Stimulated activated CD4-positive, alpha-beta T cell treated with anti-CD3 and anti-CD28 coated beads, Interleukin-4, amount 100 ng/mL, for 24 hours (primary cell): ENCODE measurements around the gene PPFIBP1.
"Not testable (repeated sequence)": the region's sequence is repeated elsewhere in the genome, so short reads cannot be mapped to it uniquely, and the experiment has no call there.

ENCODE experiments used
- DNase-seq: peaks from one replicate; pipeline ENCODE4 v3.0.0-alpha.2; 2020

PPFIBP1 gene

GRCh38 chr12:27544858-27545257 lies 20.9 kb downstream of the PPFIBP1 start:
- DNase-seq: not testable (repeated sequence)

- DNase-seq: no peak
Observed at GRCh38 chr12:27545665-27546064, 21.7 kb downstream of the PPFIBP1 start.

DNA sequence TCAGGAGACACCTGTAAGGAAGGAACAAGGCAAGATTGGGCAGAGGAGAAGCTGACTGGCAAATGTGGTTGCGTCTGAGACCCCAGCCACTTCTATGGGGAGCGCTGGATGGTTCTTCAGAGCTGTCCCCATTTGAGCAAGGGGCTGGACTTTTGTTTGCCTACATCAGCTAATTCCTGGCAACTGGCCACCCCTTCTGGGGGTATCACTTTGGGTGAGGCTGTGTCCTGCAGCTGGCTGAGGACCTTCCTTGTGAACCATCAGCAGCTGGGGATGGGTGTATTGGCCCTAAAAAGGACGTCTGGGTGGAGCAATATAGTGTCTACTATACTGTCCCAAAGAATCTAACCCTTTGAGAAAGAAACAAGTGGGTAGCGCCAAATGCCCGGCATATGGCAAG lies 23.6 kb downstream of the PPFIBP1 start:
- DNase-seq: no peak

GRCh38 chr12:27548301-27549199 lies 24.5 kb downstream of the PPFIBP1 start:
- DNase-seq: no peak

DNA sequence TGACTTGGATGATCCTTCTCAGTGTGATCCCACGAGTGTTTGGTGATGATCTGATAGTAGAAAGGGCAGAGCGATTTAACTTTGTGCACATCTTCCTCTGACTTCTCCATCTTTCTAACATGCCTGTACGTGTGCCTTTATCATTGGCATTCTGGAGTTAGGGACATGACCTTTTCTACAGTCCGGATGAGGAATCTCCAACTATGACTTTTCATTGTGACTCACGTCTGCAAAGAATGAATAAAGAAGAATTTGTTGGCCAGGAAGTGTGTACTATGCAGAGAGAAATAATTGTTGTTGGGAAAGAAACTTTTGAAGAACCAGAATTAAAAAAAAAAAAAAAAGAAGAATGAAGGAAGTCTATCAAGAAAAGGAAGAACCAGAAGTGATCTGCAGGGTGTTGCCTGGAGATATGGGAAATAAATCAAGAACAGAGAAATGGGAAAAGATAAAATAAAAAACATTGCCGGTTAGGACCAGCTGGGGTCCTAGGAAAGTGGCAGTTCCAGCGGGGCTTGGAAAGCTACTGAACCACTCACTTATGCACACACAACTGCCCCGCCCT lies 25.3 kb downstream of the PPFIBP1 start:
- DNase-seq: no peak

- DNase-seq: no peak
Observed at GRCh38 chr12:27549801-27550652, 26.0 kb downstream of the PPFIBP1 start.

- no peak for DNase-seq
Observed at GRCh38 chr12:27550653-27550975, 26.6 kb downstream of the PPFIBP1 start.

GRCh38 chr12:27551172-27551840 lies 27.3 kb downstream of the PPFIBP1 start:
- no peak for DNase-seq

- DNase-seq: no peak
Observed at GRCh38 chr12:27552235-27552634, 28.2 kb downstream of the PPFIBP1 start.

DNA sequence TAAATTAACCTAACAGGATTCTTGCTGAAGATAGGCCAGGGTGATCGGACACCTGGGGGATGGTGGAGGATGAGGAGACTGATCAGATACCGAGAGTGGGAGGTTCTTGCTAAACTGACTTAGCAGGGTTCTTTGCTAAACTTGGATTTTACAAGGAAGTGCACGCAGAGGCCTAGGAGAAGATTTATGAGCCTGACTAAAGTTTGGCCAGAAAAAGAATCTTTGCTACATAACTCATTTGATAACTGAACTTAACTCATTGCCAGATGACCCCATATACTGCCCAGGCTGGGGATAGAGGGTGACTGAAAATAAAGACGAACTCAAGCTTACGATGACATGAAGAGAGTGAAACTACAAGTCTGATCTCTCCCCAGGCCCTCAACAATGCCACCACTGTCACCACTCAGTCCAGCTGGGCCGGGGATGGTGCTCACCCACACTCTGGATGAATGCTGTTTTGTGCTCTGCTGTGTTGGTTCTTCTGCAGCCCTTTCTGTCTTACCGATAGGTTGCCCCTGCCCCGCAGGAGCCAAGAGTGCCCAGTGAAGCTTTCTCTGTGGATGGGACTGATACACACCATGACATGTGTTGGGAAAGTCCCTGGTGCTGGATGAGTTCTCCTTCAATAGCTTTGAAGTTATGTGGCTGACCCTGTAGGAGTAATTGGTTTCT lies 29.0 kb downstream of the PPFIBP1 start:
- no peak for DNase-seq

DNA sequence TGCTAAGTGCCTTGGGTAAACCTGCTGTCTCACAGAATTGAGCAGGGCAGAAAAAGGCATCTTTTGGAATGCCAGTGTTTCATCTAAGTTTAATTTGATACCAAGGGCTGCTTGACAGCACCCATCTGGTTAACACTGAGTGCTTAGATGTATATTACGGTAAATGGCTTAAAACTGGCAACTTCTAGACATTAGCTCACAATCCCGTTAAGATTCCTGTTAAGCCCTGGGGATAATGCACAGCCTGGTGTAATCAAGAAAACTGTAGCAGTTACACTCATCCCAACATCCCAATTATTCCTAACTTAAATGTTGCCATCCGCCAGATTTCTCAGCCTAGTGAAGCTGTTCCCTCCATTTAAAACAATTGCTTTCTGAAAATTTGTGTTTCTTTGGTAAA lies 29.9 kb downstream of the PPFIBP1 start:
- no peak for DNase-seq

DNA sequence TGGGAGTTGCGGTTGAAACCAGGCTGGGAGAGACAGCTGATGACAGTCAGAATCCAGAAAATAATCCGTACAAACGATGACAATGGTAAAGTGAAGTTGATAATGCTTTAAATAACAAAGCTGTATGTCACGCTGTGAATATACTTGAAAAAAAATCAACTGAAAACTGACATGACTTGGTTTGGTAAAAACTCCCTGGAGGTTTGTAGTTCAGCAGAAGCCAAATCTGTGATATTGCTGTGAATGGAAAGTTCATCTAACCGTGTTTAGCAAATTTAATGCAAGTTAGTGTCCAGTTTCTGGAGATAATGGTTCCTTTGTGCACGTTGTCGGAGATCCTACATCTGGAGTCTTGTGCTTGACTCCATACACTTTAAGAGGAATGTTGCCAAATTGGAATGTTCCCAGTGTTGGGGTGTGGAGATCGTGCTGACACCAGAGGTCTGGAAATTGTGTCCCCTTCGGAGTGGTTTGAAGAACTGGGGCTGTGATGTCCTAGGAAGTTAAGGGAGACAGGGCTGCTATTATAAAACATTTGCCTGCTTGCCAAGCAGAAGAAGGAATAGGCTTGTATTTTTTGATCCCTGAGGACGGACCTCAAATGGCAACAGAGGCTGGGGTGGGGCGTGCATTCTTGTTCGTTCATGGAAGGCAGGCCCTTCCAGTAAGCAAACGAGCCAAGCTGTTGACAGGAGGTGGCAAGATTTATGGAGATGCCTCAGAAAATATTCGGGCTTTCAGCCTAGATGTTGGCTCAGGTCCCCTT lies 30.6 kb downstream of the PPFIBP1 start:
- DNase-seq: no peak

- DNase-seq: no peak
Observed at GRCh38 chr12:27555361-27555760, 31.4 kb downstream of the PPFIBP1 start.

DNA sequence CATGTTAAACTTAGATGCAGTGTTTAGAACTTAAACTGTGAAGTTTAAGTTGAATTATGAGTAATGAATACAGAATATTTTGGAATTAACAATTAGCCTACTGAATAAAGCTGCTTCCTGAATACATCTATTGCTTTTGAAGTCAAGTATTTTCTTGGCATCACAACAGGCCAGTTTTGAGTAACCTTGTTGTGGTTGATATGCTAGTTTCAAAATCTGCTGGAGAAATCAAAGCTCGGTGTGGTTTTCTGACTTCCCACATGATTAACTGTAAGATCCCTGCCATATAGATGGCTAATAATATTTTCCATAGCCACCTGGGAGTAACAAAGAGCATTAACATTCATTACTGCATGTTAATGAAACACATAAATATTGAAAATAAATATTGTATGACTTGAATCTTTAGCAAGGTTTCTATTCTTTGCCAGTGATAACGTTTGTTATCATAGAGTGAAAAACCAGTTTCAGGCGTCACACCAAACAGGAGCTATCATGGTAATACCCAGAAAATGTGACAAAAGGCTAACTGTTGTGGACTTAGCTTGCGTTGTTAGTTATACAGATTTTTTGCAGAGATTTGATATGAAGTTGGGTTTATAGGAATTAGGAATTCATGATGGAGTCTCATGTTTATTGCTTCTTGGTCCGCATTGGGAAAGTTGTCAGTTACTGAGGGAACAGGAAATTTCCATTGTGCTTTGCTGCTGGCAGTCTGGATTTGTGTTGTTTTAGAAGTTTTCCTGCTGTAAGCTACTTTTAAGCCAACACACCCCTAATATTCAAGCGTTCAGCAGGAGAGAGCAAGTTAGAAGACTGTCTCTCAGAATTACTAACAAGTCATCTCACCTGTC lies 32.1 kb downstream of the PPFIBP1 start:
- no peak for DNase-seq

- DNase-seq: no peak
Observed at GRCh38 chr12:27560126-27560525, 36.1 kb downstream of the PPFIBP1 start.

DNA sequence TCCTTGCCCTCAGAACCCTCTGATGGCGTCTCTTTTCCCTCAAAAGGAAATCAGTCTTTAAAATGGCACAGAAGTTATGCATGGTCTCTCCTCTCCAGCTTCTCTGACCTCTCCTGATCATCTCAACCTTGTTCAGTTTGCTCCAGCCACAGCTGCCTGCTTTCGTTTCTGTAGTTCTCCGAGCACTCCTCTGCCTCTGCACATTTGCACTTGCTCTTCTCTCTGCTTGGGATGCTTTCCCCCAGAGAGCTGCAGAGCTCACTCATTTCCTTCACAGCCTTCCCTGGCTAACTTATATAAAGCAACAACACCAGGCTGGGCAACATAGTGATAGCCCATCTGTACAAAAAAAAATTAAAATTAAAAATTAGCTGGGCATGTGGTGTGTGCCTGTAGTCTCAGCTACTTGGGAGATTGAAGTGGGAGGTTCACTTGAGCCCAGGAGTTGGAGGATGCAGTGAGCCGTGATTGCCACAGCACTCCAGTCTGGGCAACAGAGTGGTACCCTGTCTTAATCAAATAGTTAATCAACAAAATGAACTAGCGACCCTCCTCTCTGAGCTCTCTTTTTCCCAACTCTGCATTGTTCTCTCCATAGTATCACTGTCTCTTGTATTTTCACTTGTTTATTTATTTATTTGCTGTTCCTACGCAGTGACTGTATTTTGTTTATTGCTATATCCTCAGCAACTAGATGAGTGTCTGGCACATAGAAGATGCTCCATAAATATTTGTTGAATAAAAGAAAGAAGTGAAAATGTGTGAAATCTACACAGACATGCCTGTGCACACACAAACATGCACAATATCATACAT lies 37.7 kb downstream of the PPFIBP1 start:
- DNase-seq: no peak

- no peak for DNase-seq
Observed at GRCh38 chr12:27564612-27565213, 40.7 kb downstream of the PPFIBP1 start.

GRCh38 chr12:27566159-27566558 lies 42.2 kb downstream of the PPFIBP1 start:
- DNase-seq: no peak

- no peak for DNase-seq
Observed at GRCh38 chr12:27566626-27567025, 42.6 kb downstream of the PPFIBP1 start.
